ENCODE data around the gene FCHSD2. TPM values are rescaled to one million over a fixed set of nuclear protein-coding genes. Genes with fewer than 3 reads are reported as not detected.
A peak's percentile ranks its signal among the peaks of the same experiment; 100 is the strongest.

The FCHSD2 gene
- polyA plus RNA-seq, 1 donor (not counting 4 experiments of a cell fraction or from before 2014, with no cell fraction given), result 14.2 TPM

GRCh38 chr11:73187854-73188253, 45.7 kb upstream of the FCHSD2 start:
- no peak for DNase-seq (ENCODE audit: low read depth, low spot score)

GRCh38 chr11:73186886-73187285, 44.8 kb upstream of the FCHSD2 start:
- peaks cover 45% of the 10 kb centered on the region for H3K4me1 ChIP-seq (ENCODE audit: control insufficient read depth, extremely low read depth, insufficient read depth, low read length)
- H3K79me2 ChIP-seq (ENCODE audit: control insufficient read depth, insufficient read depth, low read length), result no peaks in the 10 kb centered on the region
- H3K9me1 ChIP-seq (ENCODE audit: control insufficient read depth, extremely low read depth, insufficient read depth, low read length), result no peaks in the 10 kb centered on the region
- no peaks in the 10 kb centered on the region for H3K27me3 ChIP-seq (ENCODE audit: control insufficient read depth, extremely low read depth, insufficient read depth, low read length)
- TF ChIP-seq EZH2 (IDR thresholded peaks at IDR 0.05; ENCODE audit: low read length) (no peak), CTCF (optimal IDR thresholded peaks at IDR 0.05 in 1 of 3, IDR thresholded peaks at IDR 0.05 in 1 of 3, conservative IDR thresholded peaks at IDR 0.05 in 1 of 3; ENCODE audit: extremely low read depth in 1 of 3, insufficient read depth in 2 of 3, low read length in 3 of 3) (no peak)
- no peak overlapping the region for H3K4me3 ChIP-seq (ENCODE audit: control insufficient read depth in 2 of 3, extremely low read depth in 1 of 3, insufficient read depth in 2 of 3, low read depth in 1 of 3, low read length in 3 of 3)
- DNase-seq (ENCODE audit: low read depth, low spot score) (no peak), FAIRE-seq (no peak)
- no peaks in the 10 kb centered on the region for H3K9me3 ChIP-seq (ENCODE audit: control insufficient read depth, low read depth, low read length)
- no peak overlapping the region for H3K4me2 ChIP-seq (ENCODE audit: control insufficient read depth, extremely low read depth, insufficient read depth, low read depth, low read length)
- H3K27ac ChIP-seq (ENCODE audit: control insufficient read depth, insufficient read depth, low read length), result peak overlapping the region; percentile 87
- dilution Hi-C loops (cut with MboI; ENCODE audit: extremely low pct_ligation_motif_present, low sequenced_read_pairs), result no loop called here
- H4K20me1 ChIP-seq (ENCODE audit: control insufficient read depth, extremely low read depth, insufficient read depth, low read length), result no peaks in the 10 kb centered on the region
- no peak overlapping the region for H3K9ac ChIP-seq (ENCODE audit: control insufficient read depth, extremely low read depth, insufficient read depth, low read length)
- H3K36me3 ChIP-seq (ENCODE audit: control insufficient read depth in 2 of 2, extremely low read depth in 1 of 2, insufficient read depth in 2 of 2, low read length in 2 of 2), result no peaks in the 10 kb centered on the region
- no peak overlapping the region for H2AFZ ChIP-seq (ENCODE audit: control insufficient read depth, low read length)

More at GRCh38 chr11:73187854-73188253, 45.7 kb upstream of the FCHSD2 start:
- H3K4me3 ChIP-seq (ENCODE audit: control insufficient read depth in 2 of 3, extremely low read depth in 1 of 3, insufficient read depth in 2 of 3, low read depth in 1 of 3, low read length in 3 of 3), result no peak overlapping the region
- no peak overlapping the region for H2AFZ ChIP-seq (ENCODE audit: control insufficient read depth, low read length)
- H3K27me3 ChIP-seq (ENCODE audit: control insufficient read depth, extremely low read depth, insufficient read depth, low read length), result no peaks in the 10 kb centered on the region
- no peaks in the 10 kb centered on the region for H3K9me1 ChIP-seq (ENCODE audit: control insufficient read depth, extremely low read depth, insufficient read depth, low read length)
- dilution Hi-C loops (cut with MboI; ENCODE audit: extremely low pct_ligation_motif_present, low sequenced_read_pairs), result no loop called here
- H3K9ac ChIP-seq (ENCODE audit: control insufficient read depth, extremely low read depth, insufficient read depth, low read length), result no peak overlapping the region
- no peak overlapping the region for H3K27ac ChIP-seq (ENCODE audit: control insufficient read depth, insufficient read depth, low read length)
- FAIRE-seq, result peak; percentile 95
- H3K9me3 ChIP-seq (ENCODE audit: control insufficient read depth, low read depth, low read length), result no peaks in the 10 kb centered on the region
- peaks cover 54% of the 10 kb centered on the region for H3K4me1 ChIP-seq (ENCODE audit: control insufficient read depth, extremely low read depth, insufficient read depth, low read length)
- TF ChIP-seq CTCF (optimal IDR thresholded peaks at IDR 0.05 in 1 of 3, IDR thresholded peaks at IDR 0.05 in 1 of 3, conservative IDR thresholded peaks at IDR 0.05 in 1 of 3; ENCODE audit: extremely low read depth in 1 of 3, insufficient read depth in 2 of 3, low read length in 3 of 3) (no peak), EZH2 (IDR thresholded peaks at IDR 0.05; ENCODE audit: low read length) (no peak)
- H3K79me2 ChIP-seq (ENCODE audit: control insufficient read depth, insufficient read depth, low read length), result no peaks in the 10 kb centered on the region
- no peaks in the 10 kb centered on the region for H4K20me1 ChIP-seq (ENCODE audit: control insufficient read depth, extremely low read depth, insufficient read depth, low read length)
- H3K36me3 ChIP-seq (ENCODE audit: control insufficient read depth in 2 of 2, extremely low read depth in 1 of 2, insufficient read depth in 2 of 2, low read length in 2 of 2), result no peaks in the 10 kb centered on the region
- H3K4me2 ChIP-seq (ENCODE audit: control insufficient read depth, extremely low read depth, insufficient read depth, low read depth, low read length), result peak overlapping the region; percentile 26
